ENCODE measurements around the gene SSTR4.

The SSTR4 gene

DNA sequence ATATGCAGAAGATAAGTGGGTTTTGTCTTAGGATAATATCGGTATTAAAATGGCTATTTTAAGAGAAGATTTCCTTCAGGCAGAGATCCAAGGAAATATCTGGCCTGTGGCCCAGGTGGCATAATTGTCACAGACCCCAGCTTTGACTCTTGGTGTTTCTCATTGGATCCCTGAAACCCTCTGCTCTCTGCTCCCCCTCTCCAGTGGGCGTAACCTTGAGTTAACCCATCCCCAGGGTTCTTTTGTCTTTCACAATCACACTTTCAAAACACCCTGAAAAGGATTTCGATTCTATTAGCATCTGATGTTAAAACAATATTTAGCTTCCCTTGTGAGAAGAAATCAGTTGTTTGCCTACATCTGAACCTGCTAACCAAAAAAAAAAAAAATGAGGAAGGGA is 7.2 kb downstream of the SSTR4 start:
- no peak for DNase-seq (ENCODE audit: low read depth in 2 of 2)

DNA sequence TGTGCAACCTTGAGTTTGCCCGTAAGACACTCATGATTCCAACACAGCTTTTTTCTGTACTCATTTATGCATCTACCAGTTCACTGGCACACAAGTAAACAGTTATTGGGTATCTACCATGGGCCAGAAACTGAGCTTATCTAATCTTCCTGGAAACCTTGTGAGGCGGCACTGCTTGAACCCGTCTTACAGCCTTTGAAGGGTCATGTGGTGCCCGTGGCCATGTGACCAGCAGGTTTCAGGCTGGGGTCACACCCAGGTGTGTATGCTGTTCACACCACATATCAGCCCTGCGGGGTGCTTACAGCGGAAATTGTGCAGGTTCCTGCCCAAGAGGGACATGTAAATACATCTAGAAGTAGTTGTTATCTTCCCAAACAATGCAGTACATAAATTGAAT is 8.3 kb downstream of the SSTR4 start:
- DNase-seq (ENCODE audit: low read depth in 2 of 2) = no peak

DNA sequence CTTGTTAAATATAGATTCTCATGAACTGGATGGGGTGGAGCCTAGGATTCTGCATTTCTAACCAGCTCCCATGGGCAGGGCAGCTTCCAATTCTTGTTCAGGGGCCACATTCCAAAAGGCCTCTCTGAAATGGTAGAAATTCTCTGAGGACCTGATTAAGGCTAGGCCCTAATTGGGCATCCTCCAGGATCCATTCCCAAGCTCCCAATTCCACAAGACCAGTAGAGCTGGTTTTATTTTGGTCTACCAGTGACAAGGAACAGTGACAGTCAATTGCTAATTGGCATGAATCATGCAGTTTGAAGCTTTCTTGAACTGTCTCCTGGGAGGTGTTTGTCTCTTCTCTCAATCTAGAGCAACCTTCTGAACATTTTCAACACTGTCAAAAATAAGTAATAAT is 11.3 kb downstream of the SSTR4 start:
- no peak for DNase-seq (ENCODE audit: low read depth in 2 of 2)

DNA sequence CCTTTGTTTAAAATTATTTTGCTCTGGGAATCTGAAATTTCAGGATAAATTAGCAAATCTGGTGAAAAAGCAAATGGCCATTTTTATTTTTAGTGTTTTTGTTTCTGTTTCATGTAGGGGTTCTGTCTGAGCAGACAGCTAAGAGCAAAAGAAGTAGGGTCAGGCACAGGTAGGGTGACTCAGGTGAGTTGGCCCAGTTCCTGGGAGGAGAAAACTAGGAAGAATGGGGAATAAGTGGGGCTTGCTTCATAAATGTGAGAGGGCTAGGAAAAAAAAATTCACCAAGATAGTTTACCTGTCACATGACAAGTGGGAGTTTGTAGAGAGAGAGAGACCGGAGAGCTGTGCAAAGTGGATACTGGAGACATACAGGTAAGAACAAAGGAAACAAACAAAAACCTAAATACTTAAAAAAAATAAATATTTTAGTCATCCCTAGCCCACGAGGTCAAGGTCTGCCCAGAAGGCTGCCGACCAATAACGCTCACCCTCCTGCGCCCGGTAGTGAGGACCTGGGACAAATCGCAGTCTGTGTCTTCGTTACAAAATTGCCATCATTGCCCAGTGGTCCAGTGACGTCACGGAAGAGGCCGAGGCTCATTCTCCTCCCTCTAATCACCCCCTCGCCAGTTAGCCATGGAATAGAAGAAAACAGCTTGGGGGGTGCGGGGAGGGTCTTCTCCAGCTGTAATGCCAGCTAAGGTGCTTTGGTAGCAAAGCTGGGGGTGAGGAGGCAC is 12.1 kb downstream of the SSTR4 start:
- no peak for DNase-seq (ENCODE audit: low read depth in 2 of 2)

DNA sequence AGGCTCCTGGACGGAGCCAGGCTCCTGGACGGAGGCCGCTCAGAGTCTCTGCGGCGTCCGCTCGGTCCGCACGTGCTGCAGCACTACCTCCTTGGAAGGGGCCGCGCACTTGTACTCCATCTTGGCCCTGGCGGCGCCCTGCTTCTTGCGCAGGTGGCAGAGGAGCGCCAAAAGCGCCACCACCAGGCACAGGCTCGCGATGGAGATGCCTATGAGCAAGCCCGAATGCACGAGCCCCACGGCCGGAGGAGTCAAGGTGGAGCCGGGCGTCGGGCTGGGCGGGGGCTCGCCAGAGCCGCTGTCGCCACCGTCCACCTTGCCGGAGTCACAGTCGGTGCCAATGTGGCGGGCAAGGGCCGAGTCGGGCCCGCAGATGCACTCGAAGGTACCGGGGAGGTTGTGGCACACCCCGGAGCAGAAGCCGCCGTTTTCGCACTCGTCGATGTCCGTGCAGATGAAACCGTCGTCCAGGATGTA is 12.7 kb downstream of the SSTR4 start:
- DNase-seq (ENCODE audit: low read depth in 2 of 2) = no peak

DNA sequence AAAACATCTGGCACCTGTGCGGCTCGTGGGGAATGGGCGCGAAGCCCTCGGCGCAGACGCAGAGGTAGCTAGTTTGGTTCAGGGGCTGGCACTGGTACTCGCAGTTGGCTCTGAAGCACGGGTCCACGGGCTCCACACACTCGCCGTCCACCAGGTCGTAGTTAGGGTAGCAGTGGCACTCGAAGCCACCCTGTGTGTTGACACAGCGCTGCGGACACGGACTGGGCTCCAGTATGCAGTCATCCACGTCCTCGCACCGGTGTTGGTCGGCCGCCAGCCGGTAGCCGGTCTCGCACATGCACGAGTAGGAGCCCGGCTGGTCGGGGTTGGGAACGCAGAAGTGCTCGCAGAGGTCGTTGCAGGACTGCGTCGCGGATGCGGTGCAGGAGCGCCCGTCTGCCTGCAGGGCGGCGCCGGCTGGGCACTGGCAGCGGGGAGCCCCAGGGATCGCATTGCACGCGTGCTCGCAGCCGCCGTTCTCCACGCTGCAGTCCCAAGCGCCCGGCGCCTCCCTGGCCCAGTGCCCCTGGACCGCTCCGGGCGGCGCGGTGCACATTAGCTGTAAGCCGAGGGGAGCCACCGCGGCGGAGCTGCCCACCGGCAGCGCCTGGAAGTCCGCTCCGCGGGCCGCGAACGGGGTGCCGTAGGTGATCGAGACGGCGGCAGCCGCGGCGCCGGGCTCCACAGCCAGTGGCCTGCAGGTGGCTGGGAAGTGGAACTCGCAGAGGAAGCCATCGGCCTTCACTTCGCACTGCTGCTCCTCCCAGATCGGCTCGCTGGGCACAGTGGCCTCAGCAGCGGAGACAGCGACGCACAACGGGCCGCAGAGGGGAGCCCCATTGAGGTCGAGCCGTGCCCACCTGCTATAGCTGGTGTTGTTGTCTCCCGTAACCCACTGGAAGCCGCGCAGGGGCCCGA is 13.4 kb downstream of the SSTR4 start:
- DNase-seq (ENCODE audit: low read depth in 2 of 2) = peak in 1 of 2 donors; percentile 24

DNA sequence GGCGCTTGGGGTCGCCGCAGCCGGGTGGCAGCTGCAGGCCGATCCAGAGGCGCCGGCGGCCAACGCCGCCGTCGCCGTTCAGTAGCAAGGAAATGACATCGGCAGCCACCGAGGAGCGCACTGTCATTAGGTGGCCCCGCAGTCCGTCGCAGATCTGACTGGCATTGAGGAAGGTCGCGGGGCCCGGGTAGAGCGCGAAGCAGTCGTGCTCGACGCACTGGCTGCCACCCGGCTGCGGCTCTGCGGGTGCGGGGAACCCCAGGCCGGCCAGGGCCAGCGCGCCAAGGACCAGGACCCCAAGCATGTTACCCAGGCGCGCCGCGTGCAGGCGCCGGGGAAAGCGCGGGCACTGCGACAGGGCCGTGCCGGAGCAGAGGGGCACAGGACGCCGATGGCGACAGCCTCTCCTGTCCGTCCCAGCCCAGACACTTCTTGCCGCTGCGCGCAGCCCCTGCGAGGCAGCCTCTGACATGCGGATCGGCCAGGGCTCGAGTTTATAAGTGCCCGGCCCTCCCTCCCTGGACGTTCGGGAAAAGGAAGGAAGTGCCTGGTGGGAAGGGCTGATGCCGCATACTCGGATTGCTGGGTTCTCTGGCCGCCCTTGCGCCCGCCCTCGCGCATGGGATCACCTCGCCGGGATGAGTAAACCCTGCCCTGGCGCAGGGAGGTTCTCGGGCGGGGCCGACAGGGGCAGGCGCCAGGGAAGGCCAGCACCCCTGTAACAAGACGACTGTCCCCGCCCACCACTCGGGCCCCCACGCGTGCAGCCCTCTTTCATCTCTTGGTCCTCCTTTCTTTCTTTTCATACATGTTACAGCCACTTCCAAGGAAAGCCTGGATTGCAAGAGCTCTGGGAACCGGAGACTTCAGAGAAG is 14.3 kb downstream of the SSTR4 start, which contains the start of gene THBD:
THBD (minus strand) TSS at position 472 of the 875 bp plus-strand sequence; CDS start at position 304, 168 bp downstream.
- DNase-seq (ENCODE audit: low read depth in 2 of 2) = no peak

DNA sequence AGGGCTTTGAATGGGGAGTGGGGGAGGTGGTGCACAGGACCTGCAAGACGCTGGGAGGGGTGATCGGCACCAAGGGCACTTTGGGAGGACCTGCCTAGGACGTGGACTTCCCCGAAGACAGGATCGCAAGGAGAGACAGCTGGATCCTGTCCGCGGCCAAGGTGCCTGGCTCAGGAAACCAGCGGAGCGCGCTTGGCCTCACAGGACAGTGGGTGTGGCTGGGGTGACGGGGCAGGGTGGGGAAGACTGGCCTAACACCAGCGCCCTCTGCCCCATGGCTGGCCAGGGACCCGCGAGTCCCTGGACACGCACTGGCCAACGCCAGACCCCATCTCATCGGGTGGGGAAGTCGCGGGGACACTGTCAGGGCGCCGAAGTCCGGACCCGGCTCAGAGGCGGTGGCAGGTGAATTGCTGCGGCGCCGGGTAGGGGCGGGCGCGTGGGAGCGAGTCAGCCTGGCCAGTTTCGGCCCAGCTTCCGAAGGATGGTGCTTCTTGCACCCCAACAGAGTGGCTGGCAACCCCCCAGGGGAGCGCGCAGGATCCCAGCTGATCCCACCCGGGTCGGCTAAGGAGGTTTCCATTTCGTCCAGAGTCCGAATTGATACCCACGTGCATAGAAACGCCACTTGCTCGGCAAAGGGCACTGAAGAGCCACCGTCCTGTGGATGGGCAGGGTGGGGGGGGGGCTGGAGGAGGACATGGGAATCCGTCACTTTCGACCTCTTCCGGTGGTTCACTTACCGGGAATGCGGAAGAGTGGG is 15.1 kb downstream of the SSTR4 start:
- no peak for DNase-seq (ENCODE audit: low read depth in 2 of 2)

DNA sequence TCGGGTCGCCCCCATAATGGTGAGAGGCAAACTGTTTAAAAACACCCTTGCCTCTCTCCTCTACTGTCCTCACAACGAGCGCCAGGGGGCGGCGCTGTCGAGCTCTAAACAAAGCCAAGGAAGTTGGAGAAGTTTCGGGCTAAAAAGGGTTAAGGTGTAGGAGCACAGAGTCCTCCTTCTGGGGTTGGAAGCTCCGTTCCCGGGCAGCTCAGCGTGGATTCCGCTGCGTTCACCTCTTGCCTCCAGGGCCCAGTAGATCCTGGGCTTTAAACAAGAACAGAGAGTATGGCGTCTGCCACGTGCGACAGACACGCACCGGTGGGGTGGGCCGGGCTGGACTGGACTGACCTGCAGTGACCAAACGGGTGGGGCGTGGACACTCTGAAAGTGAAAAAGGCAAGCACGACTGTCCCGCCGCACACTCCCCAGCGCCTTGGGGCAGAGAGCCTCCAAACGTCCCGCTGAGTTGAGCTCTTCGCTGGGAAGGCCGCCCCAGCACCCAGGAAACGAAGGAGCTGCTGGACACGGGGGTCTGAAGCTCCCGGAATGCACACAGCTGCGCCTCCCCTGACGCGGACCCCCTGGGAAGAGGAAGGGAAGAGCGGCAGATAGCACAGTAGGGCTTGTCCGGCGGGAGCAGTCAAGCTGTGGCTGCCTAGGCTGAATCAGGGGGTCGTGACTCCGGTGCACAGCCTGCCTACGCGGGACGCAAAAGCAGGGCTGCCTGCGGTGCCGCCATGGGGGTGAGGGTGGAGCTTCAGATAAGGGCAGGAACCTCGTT is 15.9 kb downstream of the SSTR4 start:
- DNase-seq (ENCODE audit: low read depth in 2 of 2) = peak in 1 of 2 donors; percentile 30

DNA sequence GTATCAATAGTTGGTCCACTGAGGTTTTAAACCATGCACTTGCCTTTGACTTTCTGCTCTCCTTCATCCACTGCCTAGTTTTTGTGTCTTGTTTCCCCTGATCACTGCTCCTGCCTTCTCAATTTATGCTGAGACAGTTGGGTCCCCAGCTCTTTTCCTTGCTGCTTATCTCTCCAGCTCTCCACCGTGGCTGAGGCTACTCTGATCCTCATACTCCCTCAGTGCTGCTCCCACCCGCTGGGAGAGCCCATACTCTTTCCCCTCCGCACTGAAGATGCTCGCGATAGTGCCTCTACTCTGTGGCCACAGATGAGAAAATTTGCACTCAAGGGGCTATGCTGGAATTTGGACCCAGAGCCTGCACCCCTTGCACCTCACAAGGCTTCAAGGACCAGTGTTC is 17.8 kb downstream of the SSTR4 start:
- no peak for DNase-seq (ENCODE audit: low read depth in 2 of 2)

DNA sequence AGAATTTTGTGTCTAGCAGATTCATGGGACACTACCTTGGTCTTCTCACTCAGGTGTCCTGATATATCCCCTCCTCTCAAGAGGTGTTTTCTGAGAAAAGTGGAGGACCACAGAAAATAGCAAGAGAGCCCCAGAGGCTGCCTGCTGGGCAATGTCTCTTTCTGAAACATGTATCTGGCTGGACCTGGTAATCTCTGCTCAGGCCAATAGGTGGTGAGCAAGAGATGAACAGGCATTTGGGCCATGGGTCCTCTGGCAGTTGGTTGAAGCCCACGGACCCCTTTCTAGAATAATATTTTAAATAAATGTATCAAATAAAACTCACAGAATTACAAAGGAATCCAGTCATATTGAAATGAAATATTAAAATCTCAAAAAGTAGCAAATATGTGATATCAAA is 23.1 kb downstream of the SSTR4 start:
- no peak for DNase-seq (ENCODE audit: low read depth in 2 of 2)

DNA sequence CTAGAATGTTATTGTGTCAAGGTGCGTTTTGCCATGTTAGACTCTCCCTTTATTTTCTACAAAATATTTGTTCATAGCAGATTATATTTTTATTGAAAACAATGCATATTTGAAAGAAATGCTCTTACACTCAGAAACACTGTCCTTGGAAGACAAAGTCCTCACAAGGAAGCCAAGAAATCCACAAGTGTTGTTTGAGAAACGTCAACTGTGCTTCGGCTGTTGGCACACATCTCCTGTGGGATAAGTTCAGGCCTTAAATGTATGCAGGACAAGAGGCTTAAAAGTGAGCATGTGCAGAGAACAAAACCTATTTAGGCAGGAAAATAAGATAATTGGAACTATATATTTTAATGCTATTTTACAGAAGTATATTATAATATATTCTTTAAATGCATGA is 23.9 kb downstream of the SSTR4 start:
- no peak for DNase-seq (ENCODE audit: low read depth in 2 of 2)

DNA sequence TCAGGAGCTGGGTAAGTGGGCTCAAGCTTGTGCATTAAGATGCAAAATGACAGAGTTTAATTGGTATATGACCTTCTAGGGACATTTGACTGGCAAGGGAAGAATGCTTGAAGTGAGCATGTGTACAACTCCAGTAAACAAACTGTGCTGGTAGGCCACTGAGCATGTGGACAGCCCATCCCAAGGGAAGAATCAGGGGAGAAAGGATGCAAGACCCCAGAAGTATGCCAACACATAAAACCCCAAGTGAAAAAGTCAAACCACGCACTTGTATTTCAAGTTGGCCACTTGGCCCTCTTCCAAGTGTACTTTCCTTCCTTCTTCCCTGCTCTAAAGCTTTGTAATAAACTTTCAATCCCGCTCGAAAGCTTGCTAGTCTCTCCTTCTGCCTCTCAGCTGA is 24.7 kb downstream of the SSTR4 start:
- DNase-seq (ENCODE audit: low read depth in 2 of 2) = no peak

DNA sequence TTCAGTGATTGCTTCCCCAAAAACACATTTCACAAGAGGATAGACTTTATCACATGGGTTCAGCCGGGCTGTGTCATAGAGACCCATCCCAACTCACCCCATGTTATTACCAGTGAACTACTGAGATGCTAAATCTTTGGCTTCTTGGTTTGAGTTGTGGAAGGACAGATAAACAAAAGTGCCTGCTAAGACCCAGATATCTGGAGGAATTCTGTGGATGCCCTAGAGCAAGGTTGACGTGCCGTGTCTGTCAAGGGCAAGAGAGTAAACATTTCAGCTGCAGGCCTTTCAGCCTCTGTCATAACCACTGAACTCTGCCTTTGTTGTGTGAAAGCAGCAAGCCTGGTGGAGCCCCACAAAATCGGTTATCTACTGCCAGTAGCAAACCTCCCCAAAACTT is 25.5 kb downstream of the SSTR4 start:
- no peak for DNase-seq (ENCODE audit: low read depth in 2 of 2)

DNA sequence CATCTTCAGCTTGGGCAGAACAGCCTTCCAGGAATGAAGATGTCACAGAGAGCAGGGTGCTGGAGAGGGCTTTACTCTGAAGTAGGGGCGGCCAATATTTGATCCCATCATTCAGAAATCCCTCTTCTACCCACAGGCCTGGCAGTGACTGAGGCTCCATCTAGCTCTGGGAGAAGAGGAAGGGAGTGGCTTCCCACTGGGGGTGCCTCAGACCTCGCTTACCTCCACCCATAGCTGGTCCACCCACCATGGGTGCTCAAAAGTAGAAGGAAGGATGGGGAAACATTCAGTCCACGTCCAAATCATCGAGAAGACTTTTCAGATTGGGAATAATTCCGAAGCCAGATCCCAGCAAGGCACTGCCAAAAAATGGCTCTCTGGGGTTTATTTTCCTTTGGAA is 26.1 kb downstream of the SSTR4 start:
- DNase-seq (ENCODE audit: low read depth in 2 of 2) = no peak

DNA sequence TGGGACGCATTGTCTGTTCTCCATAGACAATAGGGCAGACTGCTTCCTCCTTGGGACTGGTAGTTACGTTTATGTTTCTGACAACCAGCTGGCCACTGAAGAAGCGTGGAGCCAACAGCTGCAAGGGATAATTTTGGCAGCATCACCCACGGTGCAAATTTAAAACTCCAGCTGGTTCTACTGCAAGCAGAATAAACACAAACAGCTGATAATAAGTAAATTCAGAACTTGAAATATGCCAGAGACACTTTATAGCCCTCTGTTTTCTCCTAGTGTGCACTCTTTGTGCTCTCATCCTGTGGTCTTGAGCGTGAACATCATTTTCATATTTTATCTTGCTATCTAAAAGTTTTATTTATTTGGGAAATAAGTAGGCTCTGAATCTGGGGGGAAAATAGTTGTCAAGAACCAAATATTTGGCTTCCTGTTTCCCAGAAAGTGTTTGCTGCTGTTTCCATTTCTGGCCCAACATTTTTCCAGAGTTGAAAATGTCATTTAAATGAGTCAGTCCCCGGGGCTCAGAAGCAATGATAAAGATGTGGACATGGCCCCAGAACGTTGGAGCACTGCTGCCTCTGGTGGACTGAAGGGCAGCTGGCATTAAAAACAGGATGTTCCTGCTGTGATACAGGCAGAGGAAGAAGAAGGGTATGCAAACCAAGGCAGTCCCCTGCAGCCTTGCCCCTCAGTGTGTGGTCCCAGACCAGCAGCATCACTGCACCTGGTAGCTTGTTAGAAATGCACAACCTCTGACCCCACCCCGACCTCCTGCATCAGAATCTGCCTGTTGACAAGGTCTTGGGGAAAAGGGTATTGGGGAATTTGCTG is 26.8 kb downstream of the SSTR4 start:
- no peak for DNase-seq (ENCODE audit: low read depth in 2 of 2)

DNA sequence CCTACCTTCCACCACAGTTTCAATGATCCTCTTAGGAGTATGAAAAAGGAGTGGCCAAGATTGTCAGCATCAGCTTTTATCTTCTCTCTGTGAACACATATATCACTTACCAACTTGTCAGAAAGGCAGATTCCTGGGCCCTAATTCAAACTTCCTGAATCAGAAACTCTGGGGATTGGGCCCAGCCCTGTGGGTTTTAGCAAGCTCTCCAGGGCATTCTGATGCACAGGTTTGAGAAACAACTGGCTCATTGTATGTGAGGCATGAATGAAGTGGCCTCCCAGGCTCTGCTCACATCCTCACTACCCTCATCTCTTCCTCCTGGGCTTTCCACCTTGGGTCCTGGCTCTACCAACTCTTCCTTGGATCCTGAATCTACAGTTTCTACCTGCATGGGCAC is 27.5 kb downstream of the SSTR4 start:
- DNase-seq (ENCODE audit: low read depth in 2 of 2) = no peak

DNA sequence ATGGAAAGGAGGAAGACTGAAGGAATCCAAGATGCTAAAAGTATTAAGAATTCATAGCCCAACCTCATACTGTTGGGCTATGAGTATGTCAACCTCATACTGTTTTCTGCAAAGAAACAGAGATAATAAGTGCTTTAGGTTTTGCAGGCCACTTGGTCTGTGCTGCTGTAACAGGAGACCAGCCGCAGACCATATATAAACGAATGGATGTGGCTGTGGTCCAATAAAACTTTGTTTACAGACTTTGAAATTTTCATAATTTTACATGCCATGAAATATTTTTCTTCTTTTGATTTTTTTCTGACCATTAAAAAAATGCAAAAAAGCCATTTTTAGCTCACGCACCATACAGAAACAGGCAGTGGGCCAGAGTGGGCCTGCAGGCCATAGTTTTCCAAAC is 28.1 kb downstream of the SSTR4 start:
- DNase-seq (ENCODE audit: low read depth in 2 of 2) = no peak

DNA sequence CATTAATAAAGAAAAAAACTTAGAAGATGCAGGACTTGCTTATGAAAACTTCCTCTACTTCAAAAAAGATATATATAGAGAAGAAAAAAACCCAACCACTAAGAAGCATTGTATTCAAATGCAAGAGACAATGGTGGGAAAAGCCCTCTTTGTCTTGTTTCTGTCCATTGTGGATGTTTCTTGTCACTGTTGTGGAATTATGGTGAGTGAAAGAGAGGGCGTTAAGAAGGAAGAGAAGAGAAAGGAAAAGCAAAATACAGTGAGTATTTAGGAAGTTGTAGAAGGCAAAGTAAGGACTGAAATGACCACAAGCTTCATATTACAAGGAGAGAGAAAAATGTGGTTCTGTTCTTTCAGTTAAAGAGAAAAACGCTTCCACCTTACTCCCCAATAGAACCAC is 28.5 kb downstream of the SSTR4 start:
- DNase-seq (ENCODE audit: low read depth in 2 of 2) = no peak
